ENCODE measurements around the gene RELL1.

DNA sequence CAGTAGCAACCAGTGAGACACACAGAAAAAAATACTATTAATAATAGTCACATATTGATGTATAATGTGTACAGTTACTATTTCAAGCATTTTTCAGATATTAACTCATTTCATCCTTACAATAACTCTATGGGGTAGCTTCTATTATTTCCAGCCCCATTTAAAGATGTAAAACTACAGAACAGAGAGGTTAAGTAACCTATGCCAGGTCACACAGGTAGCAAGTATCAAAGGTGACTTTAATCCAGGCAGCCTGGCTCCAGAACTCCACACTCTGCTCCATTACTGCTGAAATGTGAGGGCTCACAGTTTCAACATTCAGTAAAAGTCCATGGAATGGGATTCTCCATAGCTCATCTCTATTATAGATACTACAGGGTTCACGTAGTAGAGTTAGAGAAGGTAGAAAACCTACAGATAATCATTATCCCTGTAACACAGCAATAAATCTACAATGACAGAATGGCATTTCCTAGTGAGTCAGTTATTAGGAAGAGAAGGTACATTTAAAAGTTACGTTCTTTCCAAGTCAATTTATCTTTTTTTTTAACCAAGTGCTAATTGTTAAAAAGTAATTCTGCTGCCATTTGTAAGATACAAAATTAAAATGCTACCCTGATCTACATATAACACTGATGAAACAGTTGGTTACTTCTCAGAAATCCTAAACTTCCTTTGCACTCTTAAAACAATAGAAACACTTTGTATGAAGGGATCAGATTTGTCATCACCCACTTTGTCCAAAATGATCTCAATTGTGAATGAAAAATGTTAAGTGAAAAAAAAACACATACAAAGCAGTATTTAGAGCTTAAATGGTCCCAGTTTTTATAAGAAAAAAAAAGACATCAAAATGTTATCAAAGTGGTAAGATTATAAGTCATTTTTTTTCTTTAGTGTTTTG is 18.7 kb downstream of the RELL1 start:
- no peak for TF ChIP-seq SUZ12 (IDR thresholded peaks at IDR 0.05)
- TF ChIP-seq, protein P1, sequence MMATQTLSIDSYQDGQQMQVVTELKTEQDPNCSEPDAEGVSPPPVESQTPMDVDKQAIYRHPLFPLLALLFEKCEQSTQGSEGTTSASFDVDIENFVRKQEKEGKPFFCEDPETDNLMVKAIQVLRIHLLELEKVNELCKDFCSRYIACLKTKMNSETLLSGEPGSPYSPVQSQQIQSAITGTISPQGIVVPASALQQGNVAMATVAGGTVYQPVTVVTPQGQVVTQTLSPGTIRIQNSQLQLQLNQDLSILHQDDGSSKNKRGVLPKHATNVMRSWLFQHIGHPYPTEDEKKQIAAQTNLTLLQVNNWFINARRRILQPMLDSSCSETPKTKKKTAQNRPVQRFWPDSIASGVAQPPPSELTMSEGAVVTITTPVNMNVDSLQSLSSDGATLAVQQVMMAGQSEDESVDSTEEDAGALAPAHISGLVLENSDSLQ (IDR thresholded peaks at IDR 0.05), result no peak
- no peak for TF ChIP-seq SP1 (IDR thresholded peaks at IDR 0.05)
- TF ChIP-seq NFRKB (IDR thresholded peaks at IDR 0.05), result no peak
- no peak for TF ChIP-seq L3MBTL2 (conservative IDR thresholded peaks at IDR 0.05)
- TF ChIP-seq FOXM1 (IDR thresholded peaks at IDR 0.05; ENCODE audit: borderline replicate concordance), result no peak
- TF ChIP-seq FOXK2 (IDR thresholded peaks at IDR 0.05), result no peak
- no peak for TF ChIP-seq TARDBP (IDR thresholded peaks at IDR 0.05)
- TF ChIP-seq ZNF384 (IDR thresholded peaks at IDR 0.05), result no peak
- TF ChIP-seq FOXA1 (IDR thresholded peaks at IDR 0.05), result no peak
- TF ChIP-seq LEF1 (IDR thresholded peaks at IDR 0.05; ENCODE audit: borderline replicate concordance), result no peak
- no peak for TF ChIP-seq HDGF (IDR thresholded peaks at IDR 0.05; ENCODE audit: borderline replicate concordance)
- no peak for TF ChIP-seq ELF4 (IDR thresholded peaks at IDR 0.05)
